Stimulated activated naive B cell treated with anti-CD40 and anti-IgM and Interleukin-4, amounts not matched to agents 10 μg/mL and 1 μg/mL and 100 μg/mL, for 72 hours (primary cell): ENCODE results near the gene NCS1.
A peak's percentile ranks its signal among the peaks of the same experiment; 100 is the strongest.

ENCODE experiments used
- ATAC-seq, 2 donors: fragments of 150-1000 bp; cut with Tn5 transposase; replicated peaks; 2 replicates each; pipeline ENCODE4 v1.10.0; 2021; ENCODE audit warnings: moderate library complexity in 1 of 2
- DNase-seq: peaks from one replicate; pipeline ENCODE4 v3.0.0; 2021
- H3K27ac Mint-ChIP-seq: one replicate; pipeline ENCODE4 v1.8.0; 2022; ENCODE audit warnings: mild to moderate bottlenecking, mixed read lengths
- H3K27me3 Mint-ChIP-seq, 2 donors: one replicate each; pipeline ENCODE4 v1.8.0; 2022; ENCODE audit warnings: mixed read lengths in 2 of 2
- H3K36me3 Mint-ChIP-seq, 2 donors: one replicate each; pipeline ENCODE4 v1.8.0; 2022; ENCODE audit warnings: mixed read lengths in 2 of 2, mild to moderate bottlenecking in 1 of 2
- H3K4me1 Mint-ChIP-seq, 2 donors: one replicate each; pipeline ENCODE4 v1.8.0; 2022; ENCODE audit warnings: mixed read lengths in 2 of 2, mild to moderate bottlenecking in 1 of 2
- H3K4me3 Mint-ChIP-seq, 2 donors: one replicate each; pipeline ENCODE4 v1.8.0; 2022; ENCODE audit warnings: mild to moderate bottlenecking in 2 of 2, mixed read lengths in 2 of 2, moderate library complexity in 1 of 2
- H3K9me3 Mint-ChIP-seq, 2 donors: one replicate each; pipeline ENCODE4 v1.8.0; 2022; ENCODE audit warnings: mixed read lengths in 2 of 2, mild to moderate bottlenecking in 1 of 2

The NCS1 gene

DNA sequence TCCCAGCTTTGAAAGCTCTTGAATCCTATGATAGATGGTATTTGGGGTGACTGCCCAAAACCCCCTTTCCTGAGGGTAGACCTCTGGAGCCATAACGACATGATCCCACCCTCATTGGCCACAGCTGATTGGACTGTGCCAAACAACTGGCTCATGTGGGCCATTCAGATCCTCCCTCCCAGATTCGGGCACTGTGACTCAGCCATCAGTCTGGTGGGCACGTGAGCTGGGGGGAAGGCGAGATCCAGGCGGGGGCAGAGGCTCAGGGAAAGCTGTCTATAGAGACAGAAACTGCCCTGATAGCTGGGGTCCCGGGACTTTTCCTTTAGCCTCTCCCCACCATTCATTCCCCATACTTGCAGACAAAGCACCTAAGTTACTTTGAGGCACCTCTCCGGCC, 15.1 kb upstream of the NCS1 start:
- Mint-ChIP-seq H3K36me3 (no peaks in the 10 kb centered on the region), H3K9me3 (no peaks in the 10 kb centered on the region), H3K4me3 (no peak overlapping the region), H3K27ac (no peak overlapping the region), H3K27me3 (peaks cover 0 to 6% of the 10 kb centered on the region in 2 donors), H3K4me1 (no peaks in the 10 kb centered on the region)
- DNase-seq (no peak), ATAC-seq (no peak)

DNA sequence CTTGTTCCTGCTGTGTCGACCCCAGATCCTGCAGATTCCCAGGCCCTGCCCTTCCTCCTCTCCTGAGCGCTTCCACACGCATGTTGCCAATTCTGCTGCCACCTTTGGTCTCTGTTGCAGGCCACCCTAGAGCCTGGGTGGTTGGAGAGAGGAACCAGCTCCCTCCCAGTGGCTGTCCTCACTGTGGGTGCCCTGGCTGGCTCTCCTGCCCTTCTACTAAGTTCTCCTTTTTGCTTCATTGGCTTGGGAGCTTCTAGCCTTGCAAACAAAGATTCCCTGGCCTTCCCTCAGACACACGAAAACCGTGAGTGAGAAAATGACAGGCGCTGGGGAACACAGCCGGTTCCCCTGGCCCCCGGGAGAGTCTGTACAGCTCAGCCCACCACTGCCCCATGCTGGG, 14.2 kb upstream of the NCS1 start:
- no peak for DNase-seq
- Mint-ChIP-seq H3K4me3 (no peak overlapping the region), H3K4me1 (no peaks in the 10 kb centered on the region), H3K36me3 (no peaks in the 10 kb centered on the region), H3K27ac (no peak overlapping the region), H3K9me3 (no peaks in the 10 kb centered on the region), H3K27me3 (peaks cover 0 to 6% of the 10 kb centered on the region in 2 donors)
- ATAC-seq, result no peak

DNA sequence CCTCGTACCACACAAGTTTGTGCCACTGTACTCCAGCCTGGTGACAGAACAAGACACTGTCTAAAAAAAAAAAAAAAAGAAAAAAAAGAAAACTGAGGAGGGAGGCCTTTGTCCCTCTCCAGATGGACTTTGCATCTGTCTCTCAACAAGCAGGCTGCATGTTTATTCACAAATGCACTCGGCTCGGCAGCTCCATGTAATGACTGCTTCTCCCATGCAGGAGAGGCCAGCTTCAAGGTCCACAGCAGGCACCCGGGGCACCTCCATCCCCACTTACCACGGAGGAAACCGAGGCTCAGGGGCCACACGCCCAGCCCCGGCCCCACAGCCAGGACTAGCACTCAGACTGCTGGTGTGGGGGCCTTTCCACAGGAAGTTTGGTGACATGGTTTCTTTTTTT, 13.1 kb upstream of the NCS1 start:
- DNase-seq (no peak), ATAC-seq (no peak)
- Mint-ChIP-seq H3K9me3 (no peaks in the 10 kb centered on the region), H3K4me1 (no peaks in the 10 kb centered on the region), H3K36me3 (no peaks in the 10 kb centered on the region), H3K4me3 (no peak overlapping the region), H3K27ac (no peak overlapping the region), H3K27me3 (peaks cover 0 to 8% of the 10 kb centered on the region in 2 donors)

DNA sequence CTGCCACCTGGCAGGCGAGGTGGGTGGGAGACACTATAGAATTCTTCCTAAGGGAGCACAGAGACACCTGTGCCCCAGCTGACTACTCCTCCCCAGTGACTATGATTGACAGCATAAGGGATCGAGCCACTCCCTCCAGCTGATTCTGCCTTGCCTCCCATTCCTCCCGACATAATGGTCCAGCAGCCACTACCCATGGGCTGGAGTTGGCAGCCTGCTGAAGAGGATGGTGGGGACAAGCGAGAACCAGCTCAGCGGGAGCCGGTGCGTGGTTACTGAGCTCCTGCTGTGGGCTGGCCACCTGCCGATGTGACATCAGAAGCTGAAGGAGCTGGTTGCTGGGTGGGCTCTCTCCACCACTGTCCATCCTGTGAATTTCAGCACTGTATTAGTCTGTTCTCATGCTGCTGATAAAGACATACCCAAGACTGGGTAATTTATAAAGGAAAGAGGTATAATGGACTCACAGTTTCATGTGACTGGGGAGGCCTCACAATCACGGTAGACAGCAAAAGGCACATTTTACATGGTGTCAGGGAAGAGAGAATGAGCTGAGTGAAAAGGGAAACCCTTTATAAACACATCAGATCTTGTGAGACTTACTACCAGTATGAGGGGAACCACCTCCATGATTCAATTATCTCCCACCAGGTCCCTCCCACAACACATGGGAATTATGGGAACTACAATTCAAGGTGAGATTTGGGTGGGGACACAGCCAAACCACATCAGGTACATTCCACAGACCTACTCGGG, 12.1 kb upstream of the NCS1 start:
- no peak overlapping the region for H3K4me3 Mint-ChIP-seq
- H3K27me3 Mint-ChIP-seq, result peaks cover 0 to 16% of the 10 kb centered on the region in 2 donors
- H3K27ac Mint-ChIP-seq, result no peak overlapping the region
- H3K4me1 Mint-ChIP-seq, result no peaks in the 10 kb centered on the region
- ATAC-seq (no peak), DNase-seq (no peak)
- no peaks in the 10 kb centered on the region for H3K9me3 Mint-ChIP-seq
- no peaks in the 10 kb centered on the region for H3K36me3 Mint-ChIP-seq

GRCh38 chr9:130160862-130161470, 11.2 kb upstream of the NCS1 start:
- H3K9me3 Mint-ChIP-seq, result no peaks in the 10 kb centered on the region
- no peaks in the 10 kb centered on the region for H3K4me1 Mint-ChIP-seq
- H3K36me3 Mint-ChIP-seq, result no peaks in the 10 kb centered on the region
- ATAC-seq, result no peak
- no peak for DNase-seq
- peaks cover 0 to 20% of the 10 kb centered on the region in 2 donors for H3K27me3 Mint-ChIP-seq
- no peak overlapping the region for H3K27ac Mint-ChIP-seq
- H3K4me3 Mint-ChIP-seq, result no peak overlapping the region

GRCh38 chr9:130165579-130165978, 6.6 kb upstream of the NCS1 start:
- Mint-ChIP-seq H3K4me1 (peaks cover 5% of the 10 kb centered on the region in 2 donors), H3K9me3 (no peaks in the 10 kb centered on the region), H3K4me3 (no peak overlapping the region), H3K36me3 (no peaks in the 10 kb centered on the region), H3K27ac (no peak overlapping the region), H3K27me3 (peaks cover 29 to 49% of the 10 kb centered on the region in 2 donors)
- DNase-seq (no peak), ATAC-seq (no peak)

GRCh38 chr9:130166399-130166798, 5.8 kb upstream of the NCS1 start:
- Mint-ChIP-seq H3K4me1 (peaks cover 5% of the 10 kb centered on the region in 2 donors), H3K9me3 (no peaks in the 10 kb centered on the region), H3K27me3 (peaks cover 38 to 53% of the 10 kb centered on the region in 2 donors), H3K27ac (no peak overlapping the region), H3K4me3 (no peak overlapping the region), H3K36me3 (no peaks in the 10 kb centered on the region)
- no peak for ATAC-seq
- no peak for DNase-seq

- H3K27me3 Mint-ChIP-seq, result peaks cover 38 to 57% of the 10 kb centered on the region in 2 donors
- H3K4me1 Mint-ChIP-seq, result peaks cover 5% of the 10 kb centered on the region in 2 donors
- ATAC-seq (no peak), DNase-seq (no peak)
- no peaks in the 10 kb centered on the region for H3K36me3 Mint-ChIP-seq
- H3K4me3 Mint-ChIP-seq, result no peak overlapping the region
- H3K27ac Mint-ChIP-seq, result no peak overlapping the region
- no peaks in the 10 kb centered on the region for H3K9me3 Mint-ChIP-seq
These were observed 4.3 kb upstream of the NCS1 start for GRCh38 chr9:130167927-130168326.

DNA sequence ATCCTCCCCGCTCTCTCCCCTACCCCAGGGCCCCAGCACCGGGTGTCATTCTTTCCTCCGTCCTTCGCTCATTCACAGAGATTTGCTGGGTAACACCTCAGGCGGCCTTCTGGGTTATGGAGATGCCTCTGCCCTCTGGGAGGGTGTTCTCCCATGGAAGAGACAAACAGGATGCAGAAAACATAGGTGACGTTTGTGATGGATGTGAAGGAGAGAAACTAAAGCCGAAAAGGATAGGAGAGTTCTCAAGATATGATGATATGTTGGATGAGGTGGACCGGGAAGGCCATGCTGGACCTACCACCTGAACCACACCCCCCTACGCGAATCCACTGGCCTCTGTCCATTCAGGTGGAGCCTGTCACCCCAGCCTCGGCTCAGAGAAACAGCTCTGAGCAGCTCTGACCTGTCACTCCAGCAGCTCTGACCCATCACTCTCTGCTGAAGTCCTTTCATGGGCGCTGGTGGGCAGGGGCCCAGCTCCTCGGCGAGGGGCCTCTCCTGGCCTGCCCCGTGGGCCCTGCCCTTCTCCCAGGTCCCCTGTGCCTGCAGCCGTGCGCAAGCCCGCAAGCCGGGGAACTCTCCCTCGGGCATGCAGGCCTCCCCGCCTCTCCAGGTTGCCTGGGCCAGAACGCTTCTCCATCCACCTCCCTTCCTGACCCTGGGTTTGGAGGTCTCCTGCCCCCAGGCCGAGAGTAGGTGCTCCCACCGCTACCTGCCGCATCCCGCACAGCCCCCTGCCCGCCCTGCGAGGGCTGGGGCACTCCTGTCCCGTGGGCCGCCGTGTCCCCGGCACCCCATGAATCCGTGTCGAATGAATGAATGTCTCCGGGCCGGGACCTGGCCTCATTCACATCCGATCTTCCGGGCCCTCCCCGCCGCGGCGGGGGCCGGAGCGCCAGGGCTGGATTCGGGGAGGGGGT, 717 bp upstream of the NCS1 start:
- Mint-ChIP-seq H3K27me3 (peaks cover 51 to 72% of the 10 kb centered on the region in 2 donors), H3K9me3 (no peaks in the 10 kb centered on the region), H3K27ac (peak overlapping the region; percentile 42), H3K36me3 (peaks cover 0 to 1% of the 10 kb centered on the region in 2 donors), H3K4me1 (peaks cover 7 to 19% of the 10 kb centered on the region in 2 donors), H3K4me3 (peak overlapping the region; percentile 37 to 69)
- ATAC-seq, result peak; percentile 7 to 15
- DNase-seq, result no peak

GRCh38 chr9:130172858-130173665, 858 bp downstream of the NCS1 start:
- H3K36me3 Mint-ChIP-seq, result peaks cover 0 to 6% of the 10 kb centered on the region in 2 donors

GRCh38 chr9:130173666-130173983, 1.4 kb downstream of the NCS1 start:
- Mint-ChIP-seq H3K4me1 (peaks cover 2 to 14% of the 10 kb centered on the region in 2 donors), H3K27me3 (peaks cover 43 to 70% of the 10 kb centered on the region in 2 donors), H3K27ac (no peak overlapping the region), H3K9me3 (no peaks in the 10 kb centered on the region), H3K36me3 (peaks cover 0 to 6% of the 10 kb centered on the region in 2 donors), H3K4me3 (peak overlapping the region; percentile 77 to 80)
- ATAC-seq (no peak), DNase-seq (no peak)

More at GRCh38 chr9:130172858-130173665, 858 bp downstream of the NCS1 start:
- Mint-ChIP-seq H3K27me3 (peaks cover 47 to 73% of the 10 kb centered on the region in 2 donors), H3K27ac (no peak overlapping the region), H3K4me3 (peak overlapping the region; percentile 77 to 80), H3K9me3 (no peaks in the 10 kb centered on the region), H3K4me1 (peaks cover 5 to 14% of the 10 kb centered on the region in 2 donors)
- no peak for DNase-seq
- peak; percentile 17 to 19 for ATAC-seq

GRCh38 chr9:130174025-130174424, 1.8 kb downstream of the NCS1 start:
- H3K36me3 Mint-ChIP-seq, result peaks cover 0 to 6% of the 10 kb centered on the region in 2 donors
- DNase-seq, result no peak
- peak overlapping the region; percentile 33 to 80 for H3K4me3 Mint-ChIP-seq
- ATAC-seq, result no peak
- peaks cover 2 to 14% of the 10 kb centered on the region in 2 donors for H3K4me1 Mint-ChIP-seq
- H3K27ac Mint-ChIP-seq, result no peak overlapping the region
- H3K27me3 Mint-ChIP-seq, result peaks cover 41 to 68% of the 10 kb centered on the region in 2 donors
- no peaks in the 10 kb centered on the region for H3K9me3 Mint-ChIP-seq

GRCh38 chr9:130174920-130175321, 2.7 kb downstream of the NCS1 start:
- DNase-seq, result no peak
- Mint-ChIP-seq H3K9me3 (no peaks in the 10 kb centered on the region), H3K4me3 (no peak overlapping the region), H3K36me3 (peaks cover 0 to 6% of the 10 kb centered on the region in 2 donors), H3K27ac (no peak overlapping the region), H3K27me3 (peaks cover 32 to 59% of the 10 kb centered on the region in 2 donors), H3K4me1 (peaks cover 2 to 14% of the 10 kb centered on the region in 2 donors)
- no peak for ATAC-seq

DNA sequence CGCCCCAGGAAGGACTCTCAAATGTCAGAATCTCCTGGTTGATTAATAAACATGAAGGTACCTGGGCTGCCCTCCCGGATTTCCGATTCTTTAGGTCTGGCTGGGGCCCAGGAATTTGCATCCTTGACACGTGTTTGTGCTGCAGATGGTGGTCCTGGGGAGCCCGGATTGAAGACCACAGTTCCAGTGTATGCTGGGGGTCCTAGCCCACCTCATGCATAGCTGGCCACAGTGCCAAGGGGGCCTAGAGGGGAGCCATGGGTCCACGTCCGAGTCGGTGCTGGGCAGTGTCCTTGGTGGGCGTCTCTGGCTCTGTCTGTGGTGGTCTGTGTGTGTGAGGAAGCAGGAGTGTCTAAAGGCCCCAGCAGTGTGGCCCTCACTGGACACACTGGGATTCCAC, 3.2 kb downstream of the NCS1 start:
- Mint-ChIP-seq H3K4me3 (no peak overlapping the region), H3K9me3 (no peaks in the 10 kb centered on the region), H3K36me3 (peaks cover 0 to 6% of the 10 kb centered on the region in 2 donors), H3K4me1 (peaks cover 2 to 14% of the 10 kb centered on the region in 2 donors), H3K27me3 (peaks cover 31 to 54% of the 10 kb centered on the region in 2 donors), H3K27ac (no peak overlapping the region)
- ATAC-seq (no peak), DNase-seq (no peak)
